Panc1 (cell line): Measurements from ENCODE around the gene ENTPD5. TPM values are rescaled to one million over a fixed set of nuclear protein-coding genes. Genes with fewer than 3 reads are reported as not detected.
"Not testable (repeated sequence)": the region's sequence is repeated elsewhere in the genome, so short reads cannot be mapped to it uniquely, and the experiment has no call there.

ENCODE experiments used
- ATAC-seq: fragments of 200-7000 bp; cut with Tn5 transposase; 2 replicates; pipeline ENCODE4 v1.9.1; 2020; ENCODE audit warnings: mild to moderate bottlenecking, moderate library complexity
- BruUV-seq: library from RNA; stranded (reverse); fragments of 400-500 nt; replicated peaks from 2 replicates; lab custom pipeline; 2021; lab: Mats Ljungman, UMichigan
- CTCF ChIA-PET: fragments of 300-600 bp; sonication (Branson Sonifier 250); formaldehyde crosslinking; loops from one replicate; lab custom pipeline; 2022; ENCODE audit warnings: antibody characterized with exemption; lab: Charles Lee
- POLR2A ChIA-PET: fragments of 300-600 bp; sonication (Branson Sonifier 250); formaldehyde crosslinking; loops from one replicate; lab custom pipeline; 2022; ENCODE audit warnings: antibody characterized with exemption; lab: Charles Lee
- DNase-seq: peaks from one replicate; pipeline ENCODE4 v3.0.0-alpha.2; 2010; ENCODE audit warnings: low read depth, low spot score
- H3K27ac ChIP-seq: 2 replicates; pipeline ENCODE4 v1.5.1; 2011; ENCODE audit warnings: mild to moderate bottlenecking, low read length, inconsistent platforms
- H3K27me3 ChIP-seq: fragments of 200-500 bp; sonication (Bioruptor generic); 2 replicates; pipeline ENCODE4 v1.6.0; 2014; ENCODE audit warnings: low read length, inconsistent platforms; ENCODE audit not compliant: control insufficient read depth, insufficient read depth
- H3K36me3 ChIP-seq: fragments of 200-500 bp; sonication (Bioruptor generic); 2 replicates; pipeline ENCODE4 v1.5.1; 2014; ENCODE audit warnings: inconsistent platforms, mild to moderate bottlenecking, low read length, moderate library complexity; ENCODE audit not compliant: control insufficient read depth, insufficient read depth
- H3K4me1 ChIP-seq: 2 replicates; pipeline ENCODE4 v1.5.1; 2011; ENCODE audit warnings: inconsistent platforms, mild to moderate bottlenecking, low read length, moderate library complexity; ENCODE audit not compliant: control insufficient read depth, insufficient read depth
- H3K4me3 ChIP-seq, 2 experiments: 2 replicates each; pipeline ENCODE4 v1.5.1; 2011 to 2012; ENCODE audit warnings: low read depth in 2 of 2, low read length in 2 of 2, mild to moderate bottlenecking in 2 of 2, inconsistent platforms in 1 of 2, moderate library complexity in 1 of 2
- H3K9me3 ChIP-seq: fragments of 200-500 bp; sonication (Bioruptor generic); 2 replicates; pipeline ENCODE4 v1.5.1; 2014; ENCODE audit warnings: low read depth, mild to moderate bottlenecking, inconsistent platforms, low read length, moderate library complexity; ENCODE audit not compliant: control insufficient read depth, insufficient read depth
- CTCF ChIP-seq: fragments of 450-650 bp; IDR thresholded peaks from 2 replicates; pipeline ENCODE4 v1.5.1; 2017; ENCODE audit warnings: mild to moderate bottlenecking
- POLR2AphosphoS5 ChIP-seq: IDR thresholded peaks from 2 replicates; pipeline ENCODE4 v1.6.1; 2012; ENCODE audit warnings: mild to moderate bottlenecking, low read depth, low read length, moderate library complexity
- REST ChIP-seq, 2 experiments: IDR thresholded peaks; 2 replicates each; pipeline ENCODE4 v1.6.1; 2011 to 2012; ENCODE audit warnings: low read depth in 2 of 2, control low read depth in 1 of 2, low read length in 1 of 2, mild to moderate bottlenecking in 1 of 2, moderate library complexity in 1 of 2; ENCODE audit not compliant: insufficient read depth in 1 of 2
- SIN3A ChIP-seq: IDR thresholded peaks from 2 replicates; pipeline ENCODE4 v1.6.1; 2012; ENCODE audit warnings: low read depth, mild to moderate bottlenecking, low read length, moderate library complexity, borderline replicate concordance; ENCODE audit not compliant: insufficient read depth
- TCF7L2 ChIP-seq: IDR thresholded peaks from 2 replicates; pipeline ENCODE4 v1.6.1; 2011; ENCODE audit warnings: mild to moderate bottlenecking, low read depth, low read length, inconsistent platforms
- in situ Hi-C: cut with HindIII; loops from 2 replicates; pipeline ENCODE4 v1.10.0; 2016; ENCODE audit warnings: low sequenced_read_pairs, low pct_unique_long_range_greater_than_20kb
- intact Hi-C: fragments of 100-400 bp; cut with micrococcal nuclease; formaldehyde crosslinking; loops from one replicate; pipeline ENCODE4 v1.10.0; 2022; ENCODE audit not compliant: unreplicated experiment
- total RNA-seq: library from RNA; stranded (reverse); gene quantifications from one replicate; pipeline ENCODE4 v1.2.1, GENCODE V29; 2021; ENCODE audit not compliant: unreplicated experiment

ENTPD5 gene
- total RNA-seq, 1 experiment from 2014 or later: 13.0 TPM

DNA sequence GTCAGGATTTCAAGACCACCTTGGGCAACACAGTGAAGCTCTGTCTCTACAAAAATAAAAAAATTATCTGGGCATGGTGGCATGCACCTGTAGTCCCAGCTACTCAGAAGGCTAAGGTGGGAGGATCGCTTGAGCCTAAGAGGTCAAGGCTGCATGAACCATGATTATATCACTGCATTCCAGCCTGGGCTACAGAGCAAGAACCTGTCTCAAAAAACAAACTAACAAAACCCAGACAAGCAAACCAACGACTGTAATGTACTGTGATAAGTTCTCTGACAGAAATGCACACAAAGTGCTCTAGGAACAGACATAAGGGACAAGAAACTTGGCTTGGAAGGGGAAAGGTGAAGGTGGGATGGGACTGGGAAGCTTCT lies 22.4 kb downstream of the ENTPD5 start:
- TF ChIP-seq CTCF (no peak), SIN3A (no peak), TCF7L2 (no peak), REST (IDR thresholded peaks at IDR 0.05; ENCODE audit: insufficient read depth in 1 of 2, low read depth in 2 of 2, low read length in 1 of 2) (no peak), POLR2AphosphoS5 (no peak)
- Histone ChIP-seq H3K27ac (no peak overlapping the region), H3K4me1 (no peaks in the 10 kb centered on the region), H3K4me3 (no peak overlapping the region), H3K36me3 (no peaks in the 10 kb centered on the region), H3K9me3 (no peaks in the 10 kb centered on the region), H3K27me3 (no peaks in the 10 kb centered on the region)
- ChIA-PET POLR2A (no interaction called here), CTCF (no interaction called here)
- intact Hi-C loops: no loop called here
- ATAC-seq: no peak
- no TSS peak for BruUV-seq
- no peak for DNase-seq
- in situ Hi-C loops: no loop called here

DNA sequence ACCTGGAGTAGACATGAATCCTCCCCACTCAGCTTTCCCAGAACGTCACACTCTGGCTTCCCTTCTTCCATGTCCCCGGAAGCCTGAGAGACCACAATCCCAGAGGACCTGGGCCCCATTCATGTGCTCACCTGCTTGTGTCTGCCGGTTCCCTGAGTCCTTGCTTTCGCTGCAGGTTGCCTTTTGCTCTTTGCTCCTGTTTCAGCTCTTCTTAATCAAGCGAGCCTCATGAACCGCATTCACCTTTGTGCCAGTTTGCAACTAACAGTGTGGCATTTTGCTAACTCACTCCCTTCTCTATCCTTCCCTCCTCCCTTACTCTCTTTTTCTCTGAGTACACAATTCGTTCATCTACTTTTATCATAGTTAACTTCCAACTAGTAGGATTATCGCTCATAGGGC lies 23.1 kb downstream of the ENTPD5 start:
- H3K4me3 ChIP-seq: no peak overlapping the region
- intact Hi-C loops (no loop called here), in situ Hi-C loops (no loop called here)
- no TSS peak for BruUV-seq
- H3K4me1 ChIP-seq: no peaks in the 10 kb centered on the region
- H3K27ac ChIP-seq: no peak overlapping the region
- no peaks in the 10 kb centered on the region for H3K27me3 ChIP-seq
- ChIA-PET POLR2A (no interaction called here), CTCF (no interaction called here)
- no peak for DNase-seq
- no peaks in the 10 kb centered on the region for H3K9me3 ChIP-seq
- H3K36me3 ChIP-seq: no peaks in the 10 kb centered on the region
- TF ChIP-seq POLR2AphosphoS5: no peak
- no peak for TF ChIP-seq CTCF
- no peak for TF ChIP-seq REST (IDR thresholded peaks at IDR 0.05; ENCODE audit: insufficient read depth in 1 of 2, low read depth in 2 of 2, low read length in 1 of 2)
- no peak for TF ChIP-seq SIN3A
- no peak for TF ChIP-seq TCF7L2
- ATAC-seq: no peak

- POLR2A ChIA-PET, H3K27me3 ChIP-seq, BruUV-seq, H3K4me1 ChIP-seq, H3K4me3 ChIP-seq, H3K9me3 ChIP-seq, CTCF ChIA-PET, DNase-seq, H3K36me3 ChIP-seq, H3K27ac ChIP-seq, in situ Hi-C loops, ATAC-seq, intact Hi-C loops: not testable (repeated sequence)
Observed at GRCh38 chr14:73994926-73995325, 24.2 kb downstream of the ENTPD5 start.
